IMR-90 (cell line): ENCODE data around the gene ATXN7L3.

Experiments
- CTCF ChIP-seq: conservative IDR thresholded peaks from 2 replicates; pipeline ENCODE4 v1.5.1; 2012; ENCODE audit warnings: mild to moderate bottlenecking, low read depth, low read length, improper control_type of control experiment
- MAZ ChIP-seq: IDR thresholded peaks from 2 replicates; pipeline ENCODE4 v1.6.1; 2012; ENCODE audit warnings: low read depth, mild to moderate bottlenecking, low read length, improper control_type of control experiment, moderate library complexity, borderline replicate concordance

GRCh38 chr17:44147812-44148211 lies 51.9 kb downstream of the ATXN7L3 start:
- TF ChIP-seq CTCF = no peak
- no peak for TF ChIP-seq MAZ
